Hepatocyte (in vitro differentiated cells): ENCODE measurements around the gene ITPRIPL2. TPM values are rescaled to one million over a fixed set of nuclear protein-coding genes. Genes with fewer than 3 reads are reported as not detected.

Source experiments
- DNase-seq: peaks from one replicate; pipeline ENCODE4 v3.0.0-alpha.2; 2016; ENCODE audit warnings: low spot score
- H2AFZ ChIP-seq: fragments of 200-600 bp; sonication (generic); 2 replicates; pipeline ENCODE4 v1.6.0; 2016; ENCODE audit warnings: antibody characterized with exemption, mild to moderate bottlenecking
- H3K27ac ChIP-seq: fragments of 200-600 bp; sonication (generic); 2 replicates; pipeline ENCODE4 v1.5.1; 2016; ENCODE audit warnings: mild to moderate bottlenecking
- H3K27me3 ChIP-seq: fragments of 200-600 bp; sonication (generic); 2 replicates; pipeline ENCODE4 v1.6.1; 2016
- H3K36me3 ChIP-seq: fragments of 200-600 bp; sonication (generic); replicated peaks from 2 replicates; pipeline ENCODE4 v1.5.1; 2016; ENCODE audit warnings: low read depth; ENCODE audit not compliant: insufficient read depth
- H3K4me1 ChIP-seq: fragments of 200-600 bp; sonication (generic); 2 replicates; pipeline ENCODE4 v1.5.1; 2016; ENCODE audit warnings: mild to moderate bottlenecking, moderate library complexity; ENCODE audit not compliant: insufficient read depth
- H3K4me2 ChIP-seq: fragments of 200-600 bp; sonication (generic); 2 replicates; pipeline ENCODE4 v1.6.0; 2016
- H3K4me3 ChIP-seq: fragments of 200-600 bp; sonication (generic); 2 replicates; pipeline ENCODE4 v1.5.1; 2016; ENCODE audit warnings: mild to moderate bottlenecking
- H3K79me2 ChIP-seq: fragments of 200-600 bp; sonication (generic); 2 replicates; pipeline ENCODE4 v1.6.0; 2017; ENCODE audit warnings: mild to moderate bottlenecking
- H3K9me2 ChIP-seq: fragments of 200-600 bp; sonication (generic); replicated peaks from 2 replicates; pipeline ENCODE4 v1.6.0; 2017; ENCODE audit warnings: mild to moderate bottlenecking; ENCODE audit not compliant: insufficient read depth
- H3K9me3 ChIP-seq: fragments of 200-600 bp; sonication (generic); 2 replicates; pipeline ENCODE4 v1.5.1; 2016; ENCODE audit warnings: low read depth, mild to moderate bottlenecking
- H4K20me1 ChIP-seq: fragments of 200-600 bp; sonication (generic); 2 replicates; pipeline ENCODE4 v1.6.0; 2016; ENCODE audit warnings: mild to moderate bottlenecking; ENCODE audit not compliant: insufficient read depth, poor library complexity, severe bottlenecking
- EZH2 ChIP-seq: fragments of 200-600 bp; sonication (generic); IDR thresholded peaks from 2 replicates; pipeline ENCODE4 v1.6.1; 2016; ENCODE audit warnings: antibody characterized with exemption, mild to moderate bottlenecking, borderline replicate concordance
- EZH2phosphoT487 ChIP-seq: fragments of 200-600 bp; sonication (generic); IDR thresholded peaks from one replicate; pipeline ENCODE4 v1.6.1; 2018; ENCODE audit warnings: antibody characterized with exemption, mild to moderate bottlenecking, low read depth, moderate library complexity; ENCODE audit not compliant: unreplicated experiment, severe bottlenecking
- WGBS: methylation state at CpG from one replicate; pipeline ENCODE4 v1.1.6; 2016; ENCODE audit warnings: low lambda C conversion rate; ENCODE audit errors: missing lambda C conversion rate; 5-methylcytosine and 5-hydroxymethylcytosine counted together
- polyA plus RNA-seq: library from polyadenylated mRNA; unstranded; fragments of >200 nt; fragmentation: Nextera tagmentation; extraction: Ambion mirVana; gene quantifications from 2 replicates; pipeline ENCODE4 v1.2.1, GENCODE V29; 2016
- total RNA-seq: library from RNA; depleted of rRNA; stranded (reverse); fragments of >200 nt; gene quantifications from 2 replicates; pipeline ENCODE4 v1.2.3, GENCODE V29; 2014
- TF ChIP-seq, protein P1 (sequence below): fragments of 200-600 bp; sonication (generic); IDR thresholded peaks from 2 replicates; pipeline ENCODE4 v1.5.1; 2016; ENCODE audit warnings: antibody characterized with exemption, mild to moderate bottlenecking; ENCODE audit not compliant: poor library complexity

The ITPRIPL2 gene
- total and polyA plus RNA-seq, 2 experiments from 2014 or later, result 10.3 to 20.1 TPM

DNA sequence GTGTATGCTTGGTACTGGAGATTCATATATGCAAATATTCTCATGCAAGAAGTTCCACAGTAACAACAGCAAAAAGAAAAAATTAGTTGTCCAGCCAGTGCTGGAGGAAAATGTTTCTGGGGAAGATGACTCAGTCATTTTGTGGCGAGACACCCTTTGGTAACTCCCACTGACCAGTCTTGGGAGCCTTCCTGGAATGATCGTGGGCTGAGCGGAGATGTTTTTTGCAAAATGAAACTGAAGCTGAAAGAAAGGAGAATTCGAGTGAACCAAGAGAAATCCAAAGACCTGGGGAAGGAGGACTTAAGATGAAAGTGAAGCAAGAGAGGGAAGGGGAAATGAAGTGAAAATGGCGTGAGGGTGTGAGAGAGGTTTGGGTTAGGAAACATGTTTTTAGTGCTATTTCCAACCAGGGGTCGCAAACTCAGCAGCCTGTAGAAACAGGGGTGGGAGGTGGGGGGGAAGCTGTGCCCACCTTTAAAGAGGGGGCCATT, 5.2 kb downstream of the ITPRIPL2 start:
- Histone ChIP-seq H3K27ac (peak overlapping the region; percentile 81), H3K4me1 (peaks cover 33% of the 10 kb centered on the region), H3K36me3 (no peaks in the 10 kb centered on the region), H3K4me2 (peak overlapping the region; percentile 71), H3K4me3 (no peak overlapping the region), H3K9me3 (no peaks in the 10 kb centered on the region), H3K27me3 (no peaks in the 10 kb centered on the region), H4K20me1 (peaks cover 9% of the 10 kb centered on the region), H3K79me2 (peaks cover 55% of the 10 kb centered on the region), H3K9me2 (no peaks in the 10 kb centered on the region), H2AFZ (no peak overlapping the region)
- DNase-seq, result peak; percentile 63
- TF ChIP-seq EZH2phosphoT487, result no peak
- TF ChIP-seq, protein P1, sequence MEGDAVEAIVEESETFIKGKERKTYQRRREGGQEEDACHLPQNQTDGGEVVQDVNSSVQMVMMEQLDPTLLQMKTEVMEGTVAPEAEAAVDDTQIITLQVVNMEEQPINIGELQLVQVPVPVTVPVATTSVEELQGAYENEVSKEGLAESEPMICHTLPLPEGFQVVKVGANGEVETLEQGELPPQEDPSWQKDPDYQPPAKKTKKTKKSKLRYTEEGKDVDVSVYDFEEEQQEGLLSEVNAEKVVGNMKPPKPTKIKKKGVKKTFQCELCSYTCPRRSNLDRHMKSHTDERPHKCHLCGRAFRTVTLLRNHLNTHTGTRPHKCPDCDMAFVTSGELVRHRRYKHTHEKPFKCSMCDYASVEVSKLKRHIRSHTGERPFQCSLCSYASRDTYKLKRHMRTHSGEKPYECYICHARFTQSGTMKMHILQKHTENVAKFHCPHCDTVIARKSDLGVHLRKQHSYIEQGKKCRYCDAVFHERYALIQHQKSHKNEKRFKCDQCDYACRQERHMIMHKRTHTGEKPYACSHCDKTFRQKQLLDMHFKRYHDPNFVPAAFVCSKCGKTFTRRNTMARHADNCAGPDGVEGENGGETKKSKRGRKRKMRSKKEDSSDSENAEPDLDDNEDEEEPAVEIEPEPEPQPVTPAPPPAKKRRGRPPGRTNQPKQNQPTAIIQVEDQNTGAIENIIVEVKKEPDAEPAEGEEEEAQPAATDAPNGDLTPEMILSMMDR, result no peak
- TF ChIP-seq EZH2, result no peak
- WGBS, result 61% methylated on average over 6 of the region's 6 CpGs

DNA sequence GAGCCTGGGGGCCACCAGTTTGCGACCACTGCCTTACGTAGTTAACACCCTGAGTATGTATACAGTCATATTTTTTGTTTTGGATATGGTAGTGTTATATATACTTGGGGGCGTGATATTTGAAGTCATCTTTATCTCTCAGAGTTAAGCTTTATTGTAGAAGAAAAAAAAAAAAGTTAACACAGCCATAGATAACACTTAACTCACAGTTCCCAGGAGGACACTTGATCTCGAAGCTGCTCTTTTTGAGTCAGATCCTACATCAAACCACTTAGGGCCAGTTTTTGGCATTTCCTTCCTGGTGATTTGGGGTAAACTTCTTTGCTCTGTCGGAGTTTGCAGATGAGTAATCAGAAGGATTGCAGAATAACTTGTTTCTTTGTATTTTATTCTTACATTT, 5.8 kb downstream of the ITPRIPL2 start:
- H3K9me3 ChIP-seq, result no peaks in the 10 kb centered on the region
- no peak overlapping the region for H3K4me3 ChIP-seq
- no peaks in the 10 kb centered on the region for H3K27me3 ChIP-seq
- H3K79me2 ChIP-seq, result peaks cover 51% of the 10 kb centered on the region
- H3K4me2 ChIP-seq, result peak overlapping the region; percentile 71
- TF ChIP-seq, protein P1, result no peak
- no peak for TF ChIP-seq EZH2
- TF ChIP-seq EZH2phosphoT487, result no peak
- peaks cover 29% of the 10 kb centered on the region for H3K4me1 ChIP-seq
- no peaks in the 10 kb centered on the region for H3K9me2 ChIP-seq
- WGBS, result 48% methylated on average over 5 of the region's 5 CpGs
- no peak overlapping the region for H2AFZ ChIP-seq
- H3K27ac ChIP-seq, result peak overlapping the region; percentile 81
- no peak for DNase-seq
- H3K36me3 ChIP-seq, result no peaks in the 10 kb centered on the region
- peaks cover 9% of the 10 kb centered on the region for H4K20me1 ChIP-seq

- no peak overlapping the region for H2AFZ ChIP-seq
- no peaks in the 10 kb centered on the region for H3K36me3 ChIP-seq
- H3K79me2 ChIP-seq, result peaks cover 10% of the 10 kb centered on the region
- H4K20me1 ChIP-seq, result peaks cover 3% of the 10 kb centered on the region
- no peak overlapping the region for H3K4me2 ChIP-seq
- H3K4me1 ChIP-seq, result peaks cover 6% of the 10 kb centered on the region
- H3K27ac ChIP-seq, result peak overlapping the region; percentile 2
- H3K27me3 ChIP-seq, result no peaks in the 10 kb centered on the region
- DNase-seq, result peak; percentile 35
- 75% methylated on average over 6 of the region's 6 CpGs for WGBS
- H3K9me2 ChIP-seq, result no peaks in the 10 kb centered on the region
- no peak overlapping the region for H3K4me3 ChIP-seq
- TF ChIP-seq EZH2phosphoT487 (no peak), EZH2 (no peak)
- TF ChIP-seq, protein P1, result no peak
- no peaks in the 10 kb centered on the region for H3K9me3 ChIP-seq
Observed at GRCh38 chr16:19123535-19124178, 9.9 kb downstream of the ITPRIPL2 start.

- no peak overlapping the region for H2AFZ ChIP-seq
- no peak overlapping the region for H3K4me3 ChIP-seq
- H3K9me2 ChIP-seq, result no peaks in the 10 kb centered on the region
- H3K9me3 ChIP-seq, result no peaks in the 10 kb centered on the region
- H3K4me2 ChIP-seq, result no peak overlapping the region
- no peaks in the 10 kb centered on the region for H3K79me2 ChIP-seq
- TF ChIP-seq, protein P1, result no peak
- TF ChIP-seq EZH2, result no peak
- no peak for TF ChIP-seq EZH2phosphoT487
- DNase-seq, result no peak
- H3K27me3 ChIP-seq, result no peaks in the 10 kb centered on the region
- no peaks in the 10 kb centered on the region for H4K20me1 ChIP-seq
- no peaks in the 10 kb centered on the region for H3K36me3 ChIP-seq
- no peak overlapping the region for H3K27ac ChIP-seq
- H3K4me1 ChIP-seq, result peaks cover 10% of the 10 kb centered on the region
Observed at GRCh38 chr16:19126300-19126699, 12.5 kb downstream of the ITPRIPL2 start.
